HEK293 (cell line): ENCODE results near the gene RER1.

Experiments used
- CTCF ChIA-PET: fragments of 350-600 bp; formaldehyde crosslinking; extraction: SDS; loops from one replicate; lab custom pipeline; 2021; ENCODE audit warnings: antibody characterized with exemption; lab: Yijun Ruan, JAX
- POLR2A ChIA-PET: fragments of 300-600 bp; formaldehyde crosslinking; extraction: SDS; loops from one replicate; lab custom pipeline; 2020; ENCODE audit warnings: antibody characterized with exemption, inconsistent platforms; lab: Yijun Ruan, JAX
- H3K27ac ChIP-seq: fragments of 200-500 bp; sonication (Bioruptor generic); 2 replicates; pipeline ENCODE4 v1.5.1; 2014; ENCODE audit warnings: low read depth, low read length, control low read depth, inconsistent platforms; ENCODE audit errors: extremely low read depth
- H3K36me3 ChIP-seq, 2 experiments: fragments of 200-500 bp in 1 of 2; sonication (Bioruptor generic) in 1 of 2; 1 replicate in 1 of 2; 2 replicates in 1 of 2; pipeline ENCODE4 v1.5.1; 2014 to 2017; ENCODE audit warnings: inconsistent platforms in 2 of 2, low read length in 2 of 2; ENCODE audit not compliant: control insufficient read depth in 2 of 2, insufficient read depth in 1 of 2
- H3K4me1 ChIP-seq: fragments of 200-500 bp; sonication (Bioruptor generic); 2 replicates; pipeline ENCODE4 v1.5.1; 2014; ENCODE audit warnings: mild to moderate bottlenecking, low read length, inconsistent platforms; ENCODE audit not compliant: control insufficient read depth, insufficient read depth
- H3K4me3 ChIP-seq: 2 replicates; pipeline ENCODE4 v1.5.1; 2011; ENCODE audit warnings: low read depth, mild to moderate bottlenecking, control low read depth, low read length, moderate library complexity
- H3K9me3 ChIP-seq: fragments of 200-500 bp; sonication (Bioruptor generic); 2 replicates; pipeline ENCODE4 v1.5.1; 2014; ENCODE audit warnings: low read depth, low read length, inconsistent platforms; ENCODE audit not compliant: control insufficient read depth, insufficient read depth
- EGR2 ChIP-seq: fragments of 450-650 bp; formaldehyde crosslinking; IDR thresholded peaks from 2 replicates; pipeline ENCODE4 v1.5.1; 2016; ENCODE audit warnings: low read depth, missing biosample characterization, missing genetic modification characterization
- GFI1B ChIP-seq: fragments of 450-650 bp; formaldehyde crosslinking; IDR thresholded peaks from 2 replicates; pipeline ENCODE4 v1.5.1; 2016; ENCODE audit warnings: missing biosample characterization, missing genetic modification characterization
- GLIS1 ChIP-seq: fragments of 450-650 bp; formaldehyde crosslinking; IDR thresholded peaks from 2 replicates; pipeline ENCODE4 v1.5.1; 2016; ENCODE audit warnings: missing biosample characterization, missing genetic modification characterization
- GLIS2 ChIP-seq: fragments of 450-650 bp; formaldehyde crosslinking; IDR thresholded peaks from 2 replicates; pipeline ENCODE4 v1.5.1; 2016; ENCODE audit warnings: missing biosample characterization, missing genetic modification characterization
- HOXC10 ChIP-seq: sonication (generic); formaldehyde crosslinking; IDR thresholded peaks from 2 replicates; pipeline ENCODE4 v1.8.1; 2023; ENCODE audit warnings: mild to moderate bottlenecking, missing genetic modification reagents
- KLF1 ChIP-seq: fragments of 450-650 bp; formaldehyde crosslinking; IDR thresholded peaks from 2 replicates; pipeline ENCODE4 v1.5.1; 2016; ENCODE audit warnings: missing biosample characterization, missing genetic modification characterization
- MYNN ChIP-seq: fragments of 450-650 bp; formaldehyde crosslinking; IDR thresholded peaks from 2 replicates; pipeline ENCODE4 v1.5.1; 2016; ENCODE audit warnings: missing biosample characterization, missing genetic modification characterization, borderline replicate concordance
- PRDM1 ChIP-seq: fragments of 450-650 bp; formaldehyde crosslinking; IDR thresholded peaks from 2 replicates; pipeline ENCODE4; 2016; ENCODE audit warnings: missing biosample characterization, missing genetic modification characterization
- REPIN1 ChIP-seq: fragments of 450-650 bp; formaldehyde crosslinking; IDR thresholded peaks from 2 replicates; pipeline ENCODE4 v1.5.1; 2017; ENCODE audit warnings: missing biosample characterization, missing genetic modification characterization, low read depth
- SALL2 ChIP-seq: fragments of 450-650 bp; formaldehyde crosslinking; IDR thresholded peaks from 2 replicates; pipeline ENCODE4 v1.5.0; 2017; ENCODE audit warnings: missing biosample characterization, mild to moderate bottlenecking, missing genetic modification characterization, borderline replicate concordance
- SP2 ChIP-seq: fragments of 450-650 bp; formaldehyde crosslinking; IDR thresholded peaks from 2 replicates; pipeline ENCODE4 v1.5.1; 2016; ENCODE audit warnings: missing biosample characterization, missing genetic modification characterization
- WT1 ChIP-seq: fragments of 450-650 bp; formaldehyde crosslinking; IDR thresholded peaks from 2 replicates; pipeline ENCODE4 v1.5.1; 2016; ENCODE audit warnings: missing biosample characterization, missing genetic modification characterization
- YY1 ChIP-seq: fragments of 450-650 bp; formaldehyde crosslinking; IDR thresholded peaks from 2 replicates; pipeline ENCODE4 v1.5.1; 2018; ENCODE audit warnings: missing biosample characterization, missing genetic modification characterization
- ZFP37 ChIP-seq: fragments of 450-650 bp; formaldehyde crosslinking; IDR thresholded peaks from 2 replicates; pipeline ENCODE4 v1.5.1; 2016; ENCODE audit warnings: missing biosample characterization, missing genetic modification characterization
- ZNF132 ChIP-seq: fragments of 450-650 bp; formaldehyde crosslinking; IDR thresholded peaks from 2 replicates; pipeline ENCODE4 v1.5.1; 2017; ENCODE audit warnings: missing biosample characterization, missing genetic modification characterization, borderline replicate concordance
- ZNF16 ChIP-seq: fragments of 450-650 bp; formaldehyde crosslinking; IDR thresholded peaks from 2 replicates; pipeline ENCODE4 v1.5.1; 2016; ENCODE audit warnings: low read depth, missing biosample characterization, missing genetic modification characterization
- ZNF184 ChIP-seq: fragments of 450-650 bp; IDR thresholded peaks from 2 replicates; pipeline ENCODE4 v1.5.1; 2018; ENCODE audit warnings: missing biosample characterization, mild to moderate bottlenecking, missing genetic modification characterization
- ZNF19 ChIP-seq: fragments of 450-650 bp; formaldehyde crosslinking; IDR thresholded peaks from 2 replicates; pipeline ENCODE4; 2016; ENCODE audit warnings: missing biosample characterization, missing genetic modification characterization, low read depth
- ZNF214 ChIP-seq: fragments of 450-650 bp; formaldehyde crosslinking; IDR thresholded peaks from 2 replicates; pipeline ENCODE4 v1.5.1; 2017; ENCODE audit warnings: missing biosample characterization, mild to moderate bottlenecking, missing genetic modification characterization, borderline replicate concordance
- ZNF335 ChIP-seq: fragments of 450-650 bp; formaldehyde crosslinking; conservative IDR thresholded peaks from 2 replicates; pipeline ENCODE4 v1.5.1; 2016; ENCODE audit warnings: missing biosample characterization, missing genetic modification characterization
- ZNF48 ChIP-seq: fragments of 450-650 bp; formaldehyde crosslinking; IDR thresholded peaks from 2 replicates; pipeline ENCODE4 v1.5.1; 2016; ENCODE audit warnings: missing biosample characterization, missing genetic modification characterization
- ZNF548 ChIP-seq: fragments of 450-650 bp; formaldehyde crosslinking; IDR thresholded peaks from 2 replicates; pipeline ENCODE4 v1.5.1; 2016; ENCODE audit warnings: missing biosample characterization, missing genetic modification characterization
- ZNF600 ChIP-seq: fragments of 450-650 bp; formaldehyde crosslinking; IDR thresholded peaks from 2 replicates; pipeline ENCODE4 v1.5.1; 2016; ENCODE audit warnings: missing biosample characterization, missing genetic modification characterization
- ZNF623 ChIP-seq: fragments of 450-650 bp; formaldehyde crosslinking; IDR thresholded peaks from 2 replicates; pipeline ENCODE4 v1.5.1; 2016; ENCODE audit warnings: missing biosample characterization, missing genetic modification characterization
- ZNF677 ChIP-seq: fragments of 450-650 bp; IDR thresholded peaks from 2 replicates; pipeline ENCODE4 v1.5.0; 2018; ENCODE audit warnings: missing biosample characterization, mild to moderate bottlenecking, missing genetic modification characterization, moderate library complexity
- ZNF776 ChIP-seq: fragments of 450-650 bp; formaldehyde crosslinking; IDR thresholded peaks from 2 replicates; pipeline ENCODE4 v1.5.0; 2017; ENCODE audit warnings: missing biosample characterization, missing genetic modification characterization, borderline replicate concordance
- ZNF791 ChIP-seq: fragments of 450-650 bp; formaldehyde crosslinking; IDR thresholded peaks from 2 replicates; pipeline ENCODE4 v1.5.1; 2016; ENCODE audit warnings: missing biosample characterization, missing genetic modification characterization
- ZNF792 ChIP-seq: fragments of 450-650 bp; formaldehyde crosslinking; IDR thresholded peaks from 2 replicates; pipeline ENCODE4 v1.5.1; 2016; ENCODE audit warnings: missing biosample characterization, missing genetic modification characterization
- ZNF843 ChIP-seq: fragments of 450-650 bp; formaldehyde crosslinking; IDR thresholded peaks from 2 replicates; pipeline ENCODE4 v1.5.1; 2016; ENCODE audit warnings: missing biosample characterization, missing genetic modification characterization
- TF ChIP-seq, protein P1 (sequence below): fragments of 450-650 bp; formaldehyde crosslinking; IDR thresholded peaks from 2 replicates; pipeline ENCODE4 v1.5.1; 2016; ENCODE audit warnings: missing biosample characterization, missing genetic modification characterization
- TF ChIP-seq, protein P2 (sequence below): fragments of 450-650 bp; formaldehyde crosslinking; IDR thresholded peaks from 2 replicates; pipeline ENCODE4 v1.5.1; 2016; ENCODE audit warnings: missing biosample characterization, missing genetic modification characterization

Gene RER1

DNA sequence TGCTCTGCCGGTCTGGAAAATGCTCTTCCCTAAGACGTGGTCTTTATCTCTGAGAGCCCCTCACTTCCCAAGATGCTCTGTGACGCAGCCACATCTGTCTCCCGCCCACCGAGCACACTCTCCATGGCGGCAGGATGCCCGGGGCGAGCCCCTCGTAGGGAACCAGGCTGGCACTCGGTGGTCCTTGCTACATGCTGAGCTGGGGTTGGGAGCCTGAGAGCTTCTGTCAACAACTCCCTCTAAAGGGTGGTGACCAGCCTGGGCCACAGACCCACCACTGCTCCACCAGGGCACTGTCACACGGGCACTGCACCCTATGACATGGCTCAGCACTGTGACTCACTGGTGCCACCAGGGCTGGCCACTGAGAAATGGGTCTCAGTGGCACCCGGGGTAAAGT, 18.1 kb downstream of the RER1 start (continued):
- TF ChIP-seq ZNF792 (tag by site-specific recombination) = no peak
- no peak for TF ChIP-seq ZNF214
- no peak for TF ChIP-seq ZNF132 (tag by site-specific recombination)
- TF ChIP-seq SALL2 = no peak
- no peak for TF ChIP-seq ZNF600 (tag by site-specific recombination)
- no peak for TF ChIP-seq GFI1B
- TF ChIP-seq WT1 (tag by site-specific recombination) = no peak
- TF ChIP-seq, all 188 proteins: peak for 0

DNA sequence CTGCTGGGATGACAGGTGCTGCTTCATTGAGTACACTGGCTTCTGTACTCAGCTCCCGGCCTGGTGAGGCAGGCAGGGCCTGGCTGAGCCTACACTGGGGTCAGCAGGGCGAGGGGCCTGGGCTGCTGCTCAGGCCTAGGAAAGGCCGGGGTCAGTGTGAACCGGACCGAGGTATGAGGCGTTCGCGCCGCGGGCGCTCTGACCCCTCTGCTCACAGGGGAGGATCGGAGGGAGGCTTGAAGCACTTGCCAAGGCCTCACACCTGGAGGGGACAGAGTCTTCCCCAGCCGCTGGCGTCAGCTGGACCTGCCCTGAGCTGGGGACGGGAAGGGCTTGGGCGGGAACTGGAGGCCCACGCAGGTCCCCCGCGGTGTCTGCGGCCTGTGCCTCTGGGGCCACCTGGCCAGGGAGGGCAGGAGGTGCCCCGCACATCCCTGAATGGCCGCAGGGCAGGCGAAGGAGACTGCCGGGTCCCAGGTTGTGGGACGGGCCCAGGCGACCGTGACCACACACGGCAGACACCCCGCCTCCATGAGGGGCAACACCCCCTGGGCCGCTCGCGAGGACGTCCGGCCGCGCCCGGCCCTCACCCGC, 20.3 kb downstream of the RER1 start:
- Histone ChIP-seq H3K27ac (peak overlapping the region; percentile 63; the same call in 1 of the 2 replicates), H3K4me3 (peak overlapping the region; percentile 85), H3K4me1 (no peaks in the 10 kb centered on the region), H3K9me3 (no peaks in the 10 kb centered on the region), H3K36me3 (peaks cover 0 to 35% of the 10 kb centered on the region in 2 experiments; a peak in 1 of 3 replicates)
- TF ChIP-seq, protein P1, sequence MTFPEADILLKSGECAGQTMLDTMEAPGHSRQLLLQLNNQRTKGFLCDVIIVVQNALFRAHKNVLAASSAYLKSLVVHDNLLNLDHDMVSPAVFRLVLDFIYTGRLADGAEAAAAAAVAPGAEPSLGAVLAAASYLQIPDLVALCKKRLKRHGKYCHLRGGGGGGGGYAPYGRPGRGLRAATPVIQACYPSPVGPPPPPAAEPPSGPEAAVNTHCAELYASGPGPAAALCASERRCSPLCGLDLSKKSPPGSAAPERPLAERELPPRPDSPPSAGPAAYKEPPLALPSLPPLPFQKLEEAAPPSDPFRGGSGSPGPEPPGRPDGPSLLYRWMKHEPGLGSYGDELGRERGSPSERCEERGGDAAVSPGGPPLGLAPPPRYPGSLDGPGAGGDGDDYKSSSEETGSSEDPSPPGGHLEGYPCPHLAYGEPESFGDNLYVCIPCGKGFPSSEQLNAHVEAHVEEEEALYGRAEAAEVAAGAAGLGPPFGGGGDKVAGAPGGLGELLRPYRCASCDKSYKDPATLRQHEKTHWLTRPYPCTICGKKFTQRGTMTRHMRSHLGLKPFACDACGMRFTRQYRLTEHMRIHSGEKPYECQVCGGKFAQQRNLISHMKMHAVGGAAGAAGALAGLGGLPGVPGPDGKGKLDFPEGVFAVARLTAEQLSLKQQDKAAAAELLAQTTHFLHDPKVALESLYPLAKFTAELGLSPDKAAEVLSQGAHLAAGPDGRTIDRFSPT (tag by site-specific recombination) = peak; percentile 27; the same call in 1 of the 2 replicates
- no peak for TF ChIP-seq ZNF776
- peak; percentile 75 for TF ChIP-seq GLIS1
- TF ChIP-seq MYNN (tag by site-specific recombination) = no peak
- TF ChIP-seq ZNF184 (tag by site-specific recombination) = 0 out of 2 replicates have a peak, but pooled peaks have one; percentile 22
- peak; percentile 67; the same call in 1 of the 2 replicates for TF ChIP-seq YY1 (tag by site-specific recombination)
- 0 out of 2 replicates have a peak, but pooled peaks have one; percentile 5 for TF ChIP-seq KLF1 (tag by site-specific recombination)
- TF ChIP-seq ZNF48 = no peak
- TF ChIP-seq SP2 = peak; percentile 57; the same call in 1 of the 2 replicates
- peak; percentile 60 for TF ChIP-seq ZNF335 (tag by site-specific recombination)
- TF ChIP-seq ZNF677 (tag by site-specific recombination) = 0 out of 2 replicates have a peak, but pooled peaks have one; percentile 19
- no peak for TF ChIP-seq ZFP37 (tag by site-specific recombination)
- 0 out of 2 replicates have a peak, but pooled peaks have one; percentile 7 for TF ChIP-seq EGR2 (tag by site-specific recombination)
- TF ChIP-seq ZNF19 (tag by site-specific recombination) = no peak
- peak; percentile 94 for TF ChIP-seq GLIS2 (tag by site-specific recombination)
- ChIA-PET POLR2A (interaction anchor here (0.7 to 1.5 kb wide), 2 partner anchors 115 to 184 kb away, joined by 5 to 12 read pairs; partner anchors contain the start of genes PANK4 and SKI), CTCF (no interaction called here)

DNA sequence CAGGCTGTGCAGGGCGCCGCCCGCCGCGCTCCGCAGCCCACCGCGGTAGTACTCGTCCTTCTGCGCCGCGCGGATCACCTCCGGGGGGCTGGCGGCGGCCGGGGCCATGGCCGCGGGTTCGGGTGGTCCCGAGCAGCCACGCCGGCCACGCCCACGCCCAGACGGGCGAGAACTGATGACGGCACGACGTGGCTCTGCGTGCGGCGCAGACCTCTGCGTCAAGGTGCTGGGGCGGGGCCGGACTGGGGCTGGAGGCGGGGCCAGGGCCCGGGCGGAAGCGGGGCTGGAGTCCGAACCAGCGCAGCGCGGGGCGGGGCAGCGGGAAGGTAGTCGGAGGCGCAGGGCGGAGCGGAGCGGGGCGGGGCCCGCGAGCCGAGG, 20.7 kb downstream of the RER1 start, which contains the start of gene PEX10:
Gene PEX10 (minus strand): TSS at position 170 of the 378 bp plus-strand sequence. CDS start 62 bp downstream, at position 108.
- ChIA-PET CTCF (interaction anchor here (1.4 kb wide), 1 partner anchor 135 kb away, joined by 4 read pairs; no protein-coding TSS in a partner anchor), POLR2A (interaction anchor here (1.1 to 1.4 kb wide), 2 partner anchors 135 to 217 kb away, joined by 4 to 6 read pairs; partner anchors contain the start of gene FAAP20)
- H3K9me3 ChIP-seq = no peaks in the 10 kb centered on the region
- peaks cover 0 to 31% of the 10 kb centered on the region in 2 experiments; a peak in 1 of 3 replicates for H3K36me3 ChIP-seq
- peak within 1 kb of the TSS; percentile 85 for H3K4me3 ChIP-seq
- H3K4me1 ChIP-seq = no peaks in the 10 kb centered on the region
- H3K27ac ChIP-seq = peak within 1 kb of the TSS; percentile 63; the same call in 1 of the 2 replicates
- no peak for TF ChIP-seq ZNF16 (tag by site-specific recombination)
- no peak for TF ChIP-seq PRDM1 (tag by site-specific recombination)
- TF ChIP-seq ZNF791 = no peak
- TF ChIP-seq, protein P2, sequence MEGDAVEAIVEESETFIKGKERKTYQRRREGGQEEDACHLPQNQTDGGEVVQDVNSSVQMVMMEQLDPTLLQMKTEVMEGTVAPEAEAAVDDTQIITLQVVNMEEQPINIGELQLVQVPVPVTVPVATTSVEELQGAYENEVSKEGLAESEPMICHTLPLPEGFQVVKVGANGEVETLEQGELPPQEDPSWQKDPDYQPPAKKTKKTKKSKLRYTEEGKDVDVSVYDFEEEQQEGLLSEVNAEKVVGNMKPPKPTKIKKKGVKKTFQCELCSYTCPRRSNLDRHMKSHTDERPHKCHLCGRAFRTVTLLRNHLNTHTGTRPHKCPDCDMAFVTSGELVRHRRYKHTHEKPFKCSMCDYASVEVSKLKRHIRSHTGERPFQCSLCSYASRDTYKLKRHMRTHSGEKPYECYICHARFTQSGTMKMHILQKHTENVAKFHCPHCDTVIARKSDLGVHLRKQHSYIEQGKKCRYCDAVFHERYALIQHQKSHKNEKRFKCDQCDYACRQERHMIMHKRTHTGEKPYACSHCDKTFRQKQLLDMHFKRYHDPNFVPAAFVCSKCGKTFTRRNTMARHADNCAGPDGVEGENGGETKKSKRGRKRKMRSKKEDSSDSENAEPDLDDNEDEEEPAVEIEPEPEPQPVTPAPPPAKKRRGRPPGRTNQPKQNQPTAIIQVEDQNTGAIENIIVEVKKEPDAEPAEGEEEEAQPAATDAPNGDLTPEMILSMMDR = no peak
- TF ChIP-seq ZNF843 (tag by site-specific recombination) = no peak
- no peak for TF ChIP-seq ZNF548 (tag by site-specific recombination)
- no peak for TF ChIP-seq REPIN1
- no peak for TF ChIP-seq ZNF623 (tag by site-specific recombination)
- no peak for TF ChIP-seq ZNF19 (tag by site-specific recombination)
- TF ChIP-seq HOXC10 (CRISPR knock-in tag) = no peak
